SH-SY5Y (cell line): ENCODE results near the gene LIPH.

Experiments
- GATA2 ChIP-seq: IDR thresholded peaks from 2 replicates; pipeline ENCODE4 v1.6.1; 2011; ENCODE audit warnings: mild to moderate bottlenecking, low read depth, low read length
- GATA3 ChIP-seq: IDR thresholded peaks from 2 replicates; pipeline ENCODE4 v1.6.1; 2011; ENCODE audit warnings: low read depth, mild to moderate bottlenecking, low read length, moderate library complexity

The LIPH gene

GRCh38 chr3:185477316-185477715 lies 75.1 kb downstream of the LIPH start:
- no peak for TF ChIP-seq GATA3

DNA sequence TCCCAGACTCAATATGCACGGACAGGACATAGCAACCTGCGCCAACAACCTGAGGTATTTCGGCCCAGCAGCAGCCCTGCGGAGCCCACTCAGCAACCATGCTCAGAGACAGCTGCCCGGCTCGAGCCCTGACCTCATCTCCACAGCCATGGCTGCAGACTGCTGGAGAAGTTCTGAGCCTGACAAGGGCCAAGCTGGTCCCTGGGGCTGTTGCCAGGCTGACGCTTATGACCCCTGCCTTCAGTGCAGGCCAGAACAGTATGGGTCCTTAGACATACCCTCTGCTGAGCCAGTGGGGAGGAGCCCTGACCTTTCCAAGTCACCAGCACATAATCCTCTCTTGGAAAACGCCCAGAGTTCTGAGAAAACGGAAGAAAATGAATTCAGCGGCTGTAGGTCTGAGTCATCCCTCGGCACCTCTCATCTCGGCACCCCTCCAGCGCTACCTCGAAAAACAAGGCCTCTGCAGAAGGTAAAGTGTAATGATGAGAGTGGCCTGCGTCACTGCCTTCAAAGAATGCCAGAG lies 79.0 kb downstream of the LIPH start:
- no peak for TF ChIP-seq GATA3
- TF ChIP-seq GATA2 = no peak

DNA sequence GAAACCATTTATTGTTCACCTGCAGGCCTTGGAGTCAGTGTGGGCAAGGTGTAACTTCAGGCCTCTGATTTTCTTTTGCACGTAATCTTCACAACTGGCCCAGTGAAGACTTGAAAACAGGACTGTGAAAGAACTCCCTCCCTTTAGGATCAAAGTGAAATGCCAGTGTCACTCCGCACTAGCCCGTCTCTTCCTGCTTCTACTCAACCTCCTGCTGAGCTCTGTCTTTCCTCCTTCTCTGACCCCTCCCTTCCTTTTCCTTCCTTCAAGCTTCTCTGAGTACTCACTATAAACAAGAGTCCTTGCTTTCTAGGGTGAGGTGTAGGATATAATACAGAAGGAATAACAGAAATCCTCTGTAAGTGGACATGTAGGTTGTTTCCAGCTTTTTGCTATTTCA lies 82.1 kb downstream of the LIPH start:
- TF ChIP-seq GATA2 = no peak
- TF ChIP-seq GATA3 = no peak

DNA sequence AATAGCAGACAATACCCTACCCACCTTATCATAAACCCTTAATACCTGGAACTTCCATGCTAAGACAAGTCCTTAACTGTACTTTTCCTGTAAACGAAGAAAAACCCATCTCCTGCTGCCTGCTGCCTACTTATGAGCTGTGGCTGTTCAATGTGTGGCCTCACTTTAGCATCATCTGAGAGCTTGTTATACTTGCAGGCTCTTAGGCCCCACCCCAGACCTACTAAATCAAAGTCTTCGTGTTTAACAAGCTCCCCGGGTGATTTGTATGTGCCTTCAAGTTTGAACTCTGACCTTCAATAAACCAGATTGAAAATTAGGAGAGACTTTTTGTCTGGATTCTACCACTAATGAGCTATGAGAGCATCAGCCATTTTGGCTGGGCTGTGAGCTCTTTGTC lies 82.8 kb downstream of the LIPH start:
- TF ChIP-seq GATA3 = no peak
- TF ChIP-seq GATA2 = no peak

DNA sequence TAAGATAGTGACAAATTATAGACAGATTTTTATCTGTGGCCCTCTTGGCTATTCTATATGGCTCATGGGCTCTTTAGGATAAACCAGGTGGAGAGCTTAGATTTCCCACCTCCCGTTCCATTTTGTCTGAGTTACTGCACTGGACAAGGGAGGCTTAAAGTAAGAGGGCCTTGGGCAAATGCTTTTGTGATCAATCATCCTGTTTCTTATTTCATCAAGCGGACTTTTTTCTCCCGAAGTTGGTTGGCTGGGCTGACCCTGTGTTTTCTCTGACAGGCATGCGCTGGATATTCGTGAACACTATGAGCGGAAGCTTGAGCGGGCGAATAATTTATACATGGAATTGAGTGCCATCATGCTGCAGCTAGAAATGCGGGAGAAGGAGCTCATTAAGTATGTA lies 86.9 kb downstream of the LIPH start:
- no peak for TF ChIP-seq GATA3
- no peak for TF ChIP-seq GATA2

DNA sequence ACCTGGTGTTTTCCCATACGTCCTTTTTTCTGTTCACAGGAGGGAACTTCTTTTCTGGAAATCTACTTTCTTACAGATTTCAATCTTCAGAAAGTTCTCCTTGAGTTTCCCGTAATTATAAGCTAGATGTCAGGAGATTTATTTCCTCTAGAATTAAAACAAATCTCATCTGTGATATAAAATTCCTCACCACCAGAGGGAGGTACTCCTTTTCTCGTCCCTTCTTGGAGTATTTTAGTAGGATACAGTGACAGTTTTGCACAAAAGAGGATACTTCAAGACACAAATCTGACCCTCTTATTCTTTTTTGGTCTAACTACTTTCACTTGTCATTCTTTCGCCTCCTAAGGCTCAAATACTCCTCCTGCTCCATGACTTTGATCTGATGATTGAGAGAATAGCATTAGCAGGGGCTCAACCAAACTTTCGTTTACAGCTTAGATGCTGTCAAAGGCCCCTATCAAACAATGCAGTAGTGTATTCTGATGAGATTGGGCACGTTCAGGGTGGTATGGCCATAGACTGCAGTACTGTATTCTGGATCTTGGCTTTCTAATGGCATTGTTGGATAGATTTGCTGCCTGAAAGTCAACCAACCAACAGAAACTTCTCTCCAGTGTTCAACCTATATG lies 91.6 kb downstream of the LIPH start:
- TF ChIP-seq GATA3 (no peak), GATA2 (no peak)

- TF ChIP-seq GATA3 (no peak), GATA2 (no peak)
These were observed 92.1 kb downstream of the LIPH start for GRCh38 chr3:185460309-185460708.

DNA sequence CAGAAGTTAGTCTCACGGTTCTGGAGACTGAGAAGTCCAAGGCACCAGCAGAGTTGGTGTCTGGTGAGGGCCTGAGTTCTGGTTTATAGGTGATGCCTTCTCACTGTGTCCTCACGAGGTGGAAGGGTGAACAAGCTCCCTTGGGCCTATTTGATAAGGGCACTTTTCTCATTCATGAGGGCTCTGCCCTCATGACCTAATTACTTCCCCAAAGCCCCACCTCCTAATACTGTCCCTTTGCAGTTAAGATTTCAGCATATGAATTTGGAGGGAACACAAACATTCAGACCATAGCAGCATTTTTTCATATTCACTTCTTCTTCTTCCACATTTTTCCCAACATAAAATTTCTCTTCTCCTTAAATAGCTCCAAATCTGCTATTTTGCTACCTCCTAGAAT lies 95.0 kb downstream of the LIPH start:
- TF ChIP-seq GATA2 (no peak), GATA3 (no peak)
